Left kidney (tissue), 2 donors: ENCODE measurements around the gene LHPP. TPM values are rescaled to one million over a fixed set of nuclear protein-coding genes. Genes with fewer than 3 reads are reported as not detected.
"Not testable (repeated sequence)": the region's sequence is repeated elsewhere in the genome, so short reads cannot be mapped to it uniquely, and the experiment has no call there.

ENCODE experiments used
- DNase-seq: peaks from one replicate; pipeline ENCODE4 v3.0.0-alpha.2; 2013
- polyA plus RNA-seq: library from polyadenylated mRNA; unstranded; fragments of 120-200 nt; gene quantifications from one replicate; pipeline ENCODE4 v1.2.1, GENCODE V29; 2013; ENCODE audit not compliant: insufficient read length

LHPP gene
- polyA plus RNA-seq, 1 donor = 17.9 TPM

DNA sequence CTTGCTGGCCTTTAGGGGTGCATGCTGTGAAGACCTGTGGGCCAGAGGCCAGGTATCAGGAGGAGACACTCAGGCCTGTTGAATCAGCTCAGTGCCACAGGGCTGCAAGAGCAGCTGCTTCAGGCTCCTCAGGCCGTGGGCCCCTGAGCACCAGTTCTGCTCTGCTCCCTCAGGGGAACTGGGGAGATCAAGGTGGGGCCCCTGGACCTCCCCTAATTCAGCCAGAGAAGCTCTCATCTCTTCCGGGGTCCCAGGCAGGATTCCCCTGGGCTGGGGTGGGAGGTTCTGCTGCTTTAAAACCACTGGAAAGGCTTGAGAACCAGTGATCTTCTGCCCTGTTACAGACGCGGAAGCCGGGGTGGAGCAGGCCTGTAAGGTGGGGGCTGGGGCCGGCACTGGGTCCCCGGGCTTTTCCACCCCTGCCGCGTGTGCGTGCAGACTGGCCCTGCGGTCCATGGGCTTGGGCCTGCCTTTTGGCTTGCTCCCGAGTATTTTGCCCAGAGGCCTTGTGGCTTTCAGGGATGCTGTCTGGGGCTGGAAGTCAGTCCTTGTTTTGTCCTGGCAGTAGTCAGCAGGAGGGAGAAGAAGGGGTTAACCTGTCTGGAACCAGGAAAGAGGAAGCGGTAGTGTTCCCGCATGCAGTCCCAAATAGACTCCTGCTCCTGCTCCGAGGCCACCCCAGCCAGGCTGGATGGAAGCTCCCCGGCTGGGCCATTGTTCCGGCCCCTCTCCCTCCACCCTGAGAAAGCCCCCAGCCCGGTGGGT, 74.3 kb downstream of the LHPP start:
- no peak for DNase-seq

GRCh38 chr10:124536496-124537050, 75.0 kb downstream of the LHPP start:
- no peak for DNase-seq

DNA sequence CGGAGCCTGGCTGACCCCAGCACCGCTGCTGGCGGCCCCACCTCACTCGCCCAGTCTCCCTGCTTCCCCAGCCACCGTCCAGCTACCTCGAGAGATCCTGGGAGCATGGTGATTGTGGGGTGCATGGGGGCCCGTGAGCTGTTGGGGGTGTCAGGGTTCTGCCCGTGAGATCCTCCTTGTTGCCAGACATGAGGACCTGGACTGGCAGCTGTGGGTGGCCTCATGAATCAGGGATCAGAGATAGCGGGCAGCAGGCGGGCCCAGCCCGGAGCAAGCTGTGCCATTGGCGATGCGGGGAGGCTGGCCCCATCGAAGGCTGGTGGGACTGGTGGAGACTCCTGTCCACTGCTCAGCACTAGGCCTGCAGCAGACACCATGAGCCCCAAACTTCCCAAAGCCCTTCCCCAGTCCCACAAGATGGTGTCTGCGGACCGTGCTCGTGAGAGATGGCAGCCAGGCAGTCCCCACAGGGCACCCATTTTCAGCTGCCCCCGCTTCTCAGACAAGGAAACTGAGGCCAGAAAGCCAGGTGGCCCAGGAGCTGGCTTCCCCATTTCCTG, 75.6 kb downstream of the LHPP start:
- no peak for DNase-seq

DNA sequence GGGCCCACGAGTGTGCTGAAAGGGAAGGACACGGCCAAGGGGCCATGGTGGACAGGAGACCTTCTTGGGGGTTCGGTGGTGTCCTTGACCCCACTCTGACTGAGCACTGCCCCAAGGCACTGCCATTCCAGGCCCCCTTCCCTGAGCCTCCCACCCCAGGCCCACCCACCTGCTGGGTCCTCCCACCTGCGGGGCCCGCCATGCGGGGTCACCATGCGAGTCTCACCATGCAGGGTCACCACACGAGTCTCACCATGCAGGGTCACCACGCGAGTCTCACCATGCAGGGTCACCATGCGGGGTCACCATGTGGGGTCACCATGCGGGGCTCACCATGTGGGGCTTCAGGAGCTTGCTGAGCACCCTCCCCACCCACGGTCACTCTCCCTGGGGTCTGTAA, 76.3 kb downstream of the LHPP start:
- DNase-seq = no peak

DNA sequence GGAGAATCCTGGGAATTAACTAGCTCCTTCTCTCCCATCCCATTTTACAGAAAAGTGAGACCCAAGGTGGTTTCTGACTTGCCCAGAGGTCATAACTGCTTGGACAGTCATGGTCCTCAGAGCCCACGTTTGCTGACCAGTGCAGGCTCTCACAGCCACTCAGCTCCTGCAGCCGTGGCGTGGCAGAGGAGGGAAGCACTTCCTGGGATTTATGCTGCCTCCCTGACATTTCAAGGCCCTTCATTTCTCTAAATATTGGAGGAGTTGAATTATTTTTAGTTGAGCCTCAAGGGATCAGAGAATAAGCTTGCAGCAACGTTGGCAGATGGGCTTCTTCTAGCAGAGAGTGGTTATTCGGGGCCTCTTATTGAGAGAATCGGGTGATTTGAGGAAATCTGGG, 77.1 kb downstream of the LHPP start:
- no peak for DNase-seq

DNA sequence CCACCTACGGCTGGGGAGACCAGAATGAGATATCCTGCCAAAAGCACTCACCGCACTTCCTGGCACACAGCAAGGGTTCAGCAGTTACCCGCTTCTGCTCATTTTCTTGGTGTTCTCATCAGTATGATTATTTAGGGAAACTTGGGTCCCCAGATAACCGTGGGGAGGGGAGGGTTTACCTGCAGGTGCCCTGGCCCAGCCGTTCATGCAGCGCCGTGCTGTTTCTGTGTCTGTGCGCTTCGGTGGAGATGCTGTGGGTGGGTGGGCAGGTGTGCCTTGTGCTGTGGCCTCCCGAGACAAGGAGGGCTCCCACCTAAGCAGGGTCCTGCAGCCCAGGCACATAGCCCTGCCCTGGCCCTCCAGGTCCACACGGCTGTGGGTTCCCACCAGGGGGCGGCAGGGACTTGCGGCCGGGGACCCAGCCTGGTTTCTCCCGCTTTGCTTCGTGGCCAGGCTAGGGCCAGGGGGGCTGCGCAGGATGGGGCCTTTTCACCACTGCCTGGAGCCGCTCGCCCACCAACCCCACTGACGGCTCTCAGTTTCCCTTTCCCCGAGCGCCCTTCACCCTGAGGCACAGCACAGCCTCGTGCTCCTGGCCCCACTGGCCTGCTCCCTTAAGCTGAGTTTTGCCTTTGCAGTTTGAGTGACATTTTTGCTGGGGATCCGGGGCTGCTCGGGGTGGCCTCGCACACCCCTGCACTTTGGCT, 78.5 kb downstream of the LHPP start:
- no peak for DNase-seq

DNA sequence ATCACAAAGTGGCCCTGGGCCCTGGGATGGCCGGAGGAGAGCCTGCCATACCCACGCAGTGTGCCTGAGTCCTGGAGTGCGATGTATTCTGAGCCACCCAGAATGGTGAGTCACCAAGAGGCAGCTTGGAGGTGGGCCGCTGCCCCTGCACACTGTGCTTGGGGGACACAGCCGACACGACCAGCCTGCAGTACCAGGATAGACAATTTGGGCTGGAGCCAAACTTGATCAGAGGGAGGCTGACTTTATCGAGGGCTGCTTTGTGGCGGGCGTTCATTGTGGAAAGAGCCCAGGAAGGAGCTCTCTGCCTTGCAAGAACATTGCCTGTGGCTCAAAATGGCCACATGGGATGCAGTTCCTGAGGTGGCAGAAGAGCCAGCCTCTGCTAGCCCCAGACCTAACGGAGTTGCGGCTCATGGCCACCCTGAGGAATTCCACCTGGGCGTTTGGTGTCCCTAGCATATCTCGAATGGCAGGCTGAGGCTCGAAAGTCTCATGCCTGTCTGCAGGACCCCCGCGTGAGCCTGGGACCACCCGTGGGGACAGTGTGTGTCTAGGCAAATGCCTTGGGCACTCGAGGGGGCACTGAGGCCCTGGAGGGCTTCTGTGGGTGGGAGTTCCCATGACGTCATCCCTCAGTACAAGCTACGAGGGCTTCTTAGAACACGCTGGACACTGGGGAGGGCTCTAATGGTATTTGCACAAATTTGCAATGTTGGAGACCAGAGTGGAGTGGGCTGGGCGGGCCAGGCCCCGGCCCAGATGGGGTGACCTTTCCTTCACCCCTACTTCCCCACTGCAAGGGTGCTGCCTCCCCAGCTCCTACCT, 79.7 kb downstream of the LHPP start:
- DNase-seq = no peak

DNA sequence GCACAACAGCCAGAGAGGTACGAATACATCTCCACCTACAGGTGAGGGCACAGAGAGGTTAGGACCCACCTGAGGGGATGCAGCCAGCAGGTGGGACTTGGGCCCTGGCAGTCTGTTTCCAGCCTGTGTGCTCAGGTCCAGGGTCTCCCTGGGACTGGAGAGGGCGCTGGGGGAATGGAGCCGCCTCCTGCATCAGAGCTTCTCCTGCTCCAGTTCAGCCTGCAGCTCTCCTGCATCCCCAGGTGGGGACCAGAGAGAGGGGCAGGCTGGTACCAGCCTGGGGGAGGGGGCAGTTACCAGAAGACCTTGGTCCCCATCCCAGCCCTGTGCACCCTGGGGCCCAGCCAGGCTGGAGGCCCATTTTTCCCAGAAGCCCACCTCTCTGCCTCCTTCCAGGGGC, 80.7 kb downstream of the LHPP start:
- no peak for DNase-seq

- DNase-seq = no peak
These were observed 81.5 kb downstream of the LHPP start for GRCh38 chr10:124543146-124543545.

GRCh38 chr10:124543971-124544370, 82.3 kb downstream of the LHPP start:
- no peak for DNase-seq

DNA sequence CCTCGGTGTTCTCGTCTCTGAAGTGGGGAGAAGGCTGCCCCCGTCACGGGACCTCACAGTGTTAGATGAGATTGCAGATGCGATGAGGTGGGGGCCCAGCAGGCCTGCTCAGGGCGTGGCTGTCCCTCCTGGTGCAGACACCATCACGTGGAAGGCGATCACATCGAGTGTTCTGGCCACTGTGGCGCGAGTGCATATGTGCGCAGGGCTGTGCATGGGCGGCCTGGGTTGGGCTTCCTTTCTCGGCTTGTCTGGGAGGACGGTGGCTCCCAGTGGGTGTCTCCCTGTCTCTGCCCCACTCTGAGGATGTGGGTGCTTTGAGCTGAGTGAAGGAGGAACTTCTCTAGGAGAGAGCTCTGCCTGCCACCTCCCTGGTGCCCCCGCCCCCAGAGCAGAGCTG, 83.1 kb downstream of the LHPP start:
- no peak for DNase-seq

DNA sequence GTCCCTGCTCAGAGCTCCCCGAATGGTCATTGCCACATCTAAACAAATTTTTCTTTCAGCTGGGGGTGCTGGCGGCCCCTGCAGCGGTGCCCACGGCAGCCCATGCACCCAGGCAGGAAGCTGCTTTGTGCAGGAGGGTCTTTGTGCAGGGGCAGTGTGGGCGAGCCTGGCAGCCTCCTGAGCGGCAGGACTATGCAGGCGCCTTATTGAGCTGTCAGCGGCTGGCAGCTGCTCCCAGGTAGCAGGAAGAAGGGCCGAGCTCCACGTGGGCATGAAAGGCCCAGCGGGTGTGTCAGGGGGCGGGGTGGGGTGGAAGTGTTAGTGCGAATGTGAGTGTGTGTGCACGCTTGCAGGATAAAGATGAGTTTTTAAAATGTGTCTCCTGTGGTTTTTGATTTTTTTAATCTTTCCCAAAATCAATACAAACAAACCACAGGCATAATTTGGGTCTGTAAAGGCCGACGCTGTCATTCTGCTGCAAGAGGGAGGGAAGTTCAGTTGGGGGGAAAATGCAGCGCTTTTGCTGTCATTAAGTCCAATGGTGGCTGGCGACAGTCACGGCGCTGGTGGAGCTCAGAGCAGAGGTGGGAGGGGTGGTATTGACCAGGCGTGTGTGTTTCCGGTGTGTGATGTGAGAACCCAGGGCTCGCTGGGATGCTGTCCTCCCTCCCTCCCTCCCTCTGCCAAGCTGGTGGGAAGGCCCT, 83.9 kb downstream of the LHPP start:
- no peak for DNase-seq

DNA sequence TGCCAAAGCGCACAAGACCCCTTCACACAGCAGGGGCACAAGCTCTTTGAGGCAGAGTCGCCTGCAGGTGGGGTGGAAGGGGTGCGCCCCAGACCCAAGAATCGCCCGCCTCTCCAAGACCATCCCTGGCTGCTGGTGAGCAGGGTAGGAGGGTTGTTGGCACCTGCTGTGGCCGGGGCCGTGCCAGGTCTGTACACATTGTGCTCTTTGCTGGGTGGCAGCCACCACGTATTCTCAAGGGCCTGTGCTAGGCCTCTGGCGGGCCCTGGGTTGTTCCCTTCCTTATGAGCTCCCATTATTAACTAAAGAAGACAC, 84.4 kb downstream of the LHPP start:
- DNase-seq = no peak

GRCh38 chr10:124546957-124547646, 85.5 kb downstream of the LHPP start:
- no peak for DNase-seq

- no peak for DNase-seq
These were observed 86.1 kb downstream of the LHPP start for GRCh38 chr10:124547647-124548168.

GRCh38 chr10:124549171-124549570, 87.5 kb downstream of the LHPP start:
- not testable (repeated sequence) for DNase-seq

DNA sequence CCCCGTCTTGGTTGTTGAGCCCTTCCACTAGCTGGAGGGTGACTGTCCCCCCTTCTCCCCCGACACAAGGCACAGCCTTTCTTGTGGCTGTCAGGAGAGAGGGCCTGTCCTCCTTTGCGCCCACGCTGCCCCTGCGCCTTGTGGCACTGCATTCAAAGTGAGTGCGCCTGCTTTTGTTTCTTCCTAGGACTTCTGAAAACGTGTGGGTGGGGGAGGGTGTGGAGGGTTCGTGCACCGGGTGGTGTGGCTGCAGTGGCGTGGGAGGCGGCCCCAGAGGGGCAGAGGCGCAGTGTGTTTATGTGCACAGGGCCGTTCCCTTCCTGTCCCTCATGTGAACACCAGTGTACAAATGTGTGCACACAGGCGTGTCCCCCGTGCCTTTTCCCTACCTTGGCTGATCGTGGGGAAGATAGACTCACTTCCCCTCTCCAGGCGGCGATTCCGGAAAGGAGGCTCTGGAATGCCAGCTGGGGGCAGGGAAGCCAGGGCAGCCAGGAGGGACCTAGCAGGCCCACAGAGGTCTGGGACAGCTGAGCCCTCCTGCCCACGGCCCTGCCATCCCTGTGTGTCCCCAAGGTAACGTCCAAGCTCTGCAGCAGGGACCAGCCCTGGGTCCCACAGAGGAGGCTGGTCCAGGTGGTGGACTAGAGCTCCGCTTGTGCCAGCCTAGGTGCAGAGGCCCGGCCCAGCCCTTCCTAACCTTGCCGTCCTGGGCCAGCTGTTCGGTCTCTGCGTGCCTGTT, 88.8 kb downstream of the LHPP start:
- DNase-seq = no peak

DNA sequence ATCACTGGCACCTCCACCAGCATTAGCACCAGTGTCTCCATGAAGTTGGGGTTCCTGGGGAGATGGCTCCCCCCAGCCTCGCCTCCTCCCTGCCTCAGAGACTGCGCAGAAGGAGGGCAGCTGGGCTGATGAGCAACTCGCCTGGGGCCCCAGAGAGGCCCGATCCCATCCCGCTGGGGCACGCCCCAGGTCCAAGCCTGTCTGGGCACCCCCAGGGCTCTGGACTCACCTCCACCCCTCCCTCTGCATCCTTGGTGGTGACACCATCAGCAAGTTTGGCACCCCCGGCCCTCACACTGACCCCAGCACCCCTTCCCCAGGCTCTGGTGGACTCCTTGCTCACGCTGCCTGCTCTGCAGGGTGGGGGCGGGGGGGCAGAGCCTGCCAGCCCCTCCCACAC, 89.5 kb downstream of the LHPP start:
- DNase-seq = no peak

- DNase-seq = no peak
These were observed 90.1 kb downstream of the LHPP start for GRCh38 chr10:124551755-124552154.

DNA sequence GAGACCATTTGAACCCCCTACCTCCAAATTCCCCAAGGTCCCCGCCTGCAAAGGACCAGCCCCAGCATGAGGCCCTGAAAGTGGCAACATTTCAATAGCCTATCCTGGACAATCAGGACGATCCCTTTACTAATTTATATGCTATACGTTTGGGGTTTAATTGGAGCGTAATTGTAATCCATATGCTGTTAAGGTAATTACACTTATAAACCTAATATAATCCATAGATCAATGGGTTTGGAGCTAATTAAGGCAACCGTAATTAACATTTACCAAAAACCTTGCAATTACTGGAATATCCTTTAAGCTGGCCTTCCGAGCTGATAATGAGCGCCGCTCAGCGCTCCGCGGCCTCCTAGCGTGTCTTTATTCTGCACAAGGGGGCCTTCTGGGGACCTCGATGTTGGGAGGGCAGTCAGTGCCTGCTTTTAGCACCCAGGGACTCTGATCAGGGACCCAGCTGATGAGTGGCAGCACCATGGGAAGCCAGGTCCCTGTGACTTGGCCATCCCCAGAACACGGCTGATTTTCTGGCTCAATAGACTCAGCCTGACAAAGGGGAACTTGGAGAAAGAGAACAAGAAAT, 91.2 kb downstream of the LHPP start:
- no peak for DNase-seq
